HFF-Myc (cell line): ENCODE results near the gene SCP2.
"Not testable (repeated sequence)": the region's sequence is repeated elsewhere in the genome, so short reads cannot be mapped to it uniquely, and the experiment has no call there.

Experiments
- DNase-seq: peaks from one replicate; pipeline ENCODE4 v3.0.0-alpha.2; 2011; ENCODE audit warnings: low read depth; ENCODE audit errors: extremely low read depth
- H3K4me3 ChIP-seq: replicated peaks from 2 replicates; pipeline ENCODE4 v1.5.1; 2011; ENCODE audit warnings: low read depth, mild to moderate bottlenecking, control low read depth, low read length
- TF ChIP-seq, protein P1 (sequence below): IDR thresholded peaks from 2 replicates; pipeline ENCODE4 v1.5.1; 2012; ENCODE audit warnings: mild to moderate bottlenecking, low read depth, low read length, control low read depth; ENCODE audit errors: missing control alignments

Gene SCP2

DNA sequence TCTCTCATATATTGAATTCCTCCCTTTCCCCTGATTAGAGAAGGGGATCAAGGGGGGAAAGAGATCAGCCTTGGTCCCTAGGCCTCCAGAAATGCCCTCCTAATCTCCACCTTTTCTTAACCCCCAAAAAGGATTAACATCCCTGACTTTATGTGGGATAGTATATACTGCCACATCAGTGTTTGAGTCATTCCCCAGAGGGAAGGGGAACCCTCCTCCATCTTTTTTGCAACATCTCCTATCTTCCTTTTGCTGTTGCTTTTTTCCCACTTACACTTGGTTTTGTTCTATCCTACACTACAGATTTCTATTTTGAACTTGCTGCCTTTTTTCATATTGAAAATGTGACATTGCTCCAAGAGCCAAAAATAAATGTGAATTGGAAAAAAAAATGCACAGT is 69.6 kb downstream of the SCP2 start:
- DNase-seq = no peak
- no peak overlapping the region for H3K4me3 ChIP-seq

DNA sequence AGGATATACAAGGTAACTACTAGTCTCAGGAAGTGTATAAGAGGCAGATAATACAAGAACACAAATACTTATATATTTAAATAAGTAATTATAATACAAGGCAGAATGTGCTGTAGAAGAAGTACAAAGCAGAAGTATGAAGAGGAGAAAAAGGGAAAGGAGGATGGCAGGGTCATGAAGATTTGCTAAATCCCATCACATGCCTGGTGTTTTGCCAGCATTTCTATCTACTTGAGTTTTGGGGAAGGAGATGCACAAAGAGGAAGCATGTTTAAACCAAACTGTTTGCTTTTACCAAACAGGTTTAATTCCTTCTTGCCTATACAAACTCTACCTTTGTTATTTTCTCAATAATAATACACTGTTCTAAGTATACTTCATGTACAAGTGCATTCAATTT is 74.1 kb downstream of the SCP2 start:
- no peak for DNase-seq
- H3K4me3 ChIP-seq = no peak overlapping the region
- TF ChIP-seq, protein P1, sequence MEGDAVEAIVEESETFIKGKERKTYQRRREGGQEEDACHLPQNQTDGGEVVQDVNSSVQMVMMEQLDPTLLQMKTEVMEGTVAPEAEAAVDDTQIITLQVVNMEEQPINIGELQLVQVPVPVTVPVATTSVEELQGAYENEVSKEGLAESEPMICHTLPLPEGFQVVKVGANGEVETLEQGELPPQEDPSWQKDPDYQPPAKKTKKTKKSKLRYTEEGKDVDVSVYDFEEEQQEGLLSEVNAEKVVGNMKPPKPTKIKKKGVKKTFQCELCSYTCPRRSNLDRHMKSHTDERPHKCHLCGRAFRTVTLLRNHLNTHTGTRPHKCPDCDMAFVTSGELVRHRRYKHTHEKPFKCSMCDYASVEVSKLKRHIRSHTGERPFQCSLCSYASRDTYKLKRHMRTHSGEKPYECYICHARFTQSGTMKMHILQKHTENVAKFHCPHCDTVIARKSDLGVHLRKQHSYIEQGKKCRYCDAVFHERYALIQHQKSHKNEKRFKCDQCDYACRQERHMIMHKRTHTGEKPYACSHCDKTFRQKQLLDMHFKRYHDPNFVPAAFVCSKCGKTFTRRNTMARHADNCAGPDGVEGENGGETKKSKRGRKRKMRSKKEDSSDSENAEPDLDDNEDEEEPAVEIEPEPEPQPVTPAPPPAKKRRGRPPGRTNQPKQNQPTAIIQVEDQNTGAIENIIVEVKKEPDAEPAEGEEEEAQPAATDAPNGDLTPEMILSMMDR = no peak

More for the DNA sequence above, 69.6 kb downstream of the SCP2 start:
- TF ChIP-seq, protein P1 = no peak

DNA sequence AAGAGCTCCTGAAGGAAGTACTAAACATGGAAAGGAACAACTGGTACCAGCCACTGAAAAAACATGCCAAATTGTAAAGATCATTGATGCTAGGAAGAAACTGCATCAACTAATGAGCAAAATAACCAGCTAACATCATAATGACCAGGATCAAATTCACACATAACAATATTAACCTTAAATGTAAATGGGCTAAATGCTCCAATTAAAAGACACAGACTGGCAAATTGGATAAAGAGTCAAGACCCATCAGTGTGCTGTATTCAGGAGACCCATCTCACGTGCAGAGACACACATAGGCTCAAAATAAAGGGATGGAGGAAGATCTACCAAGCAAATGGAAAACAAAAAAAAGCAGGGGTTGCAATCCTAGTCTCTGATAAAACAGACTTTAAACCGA is 79.5 kb downstream of the SCP2 start:
- not testable (repeated sequence) for H3K4me3 ChIP-seq, DNase-seq

DNA sequence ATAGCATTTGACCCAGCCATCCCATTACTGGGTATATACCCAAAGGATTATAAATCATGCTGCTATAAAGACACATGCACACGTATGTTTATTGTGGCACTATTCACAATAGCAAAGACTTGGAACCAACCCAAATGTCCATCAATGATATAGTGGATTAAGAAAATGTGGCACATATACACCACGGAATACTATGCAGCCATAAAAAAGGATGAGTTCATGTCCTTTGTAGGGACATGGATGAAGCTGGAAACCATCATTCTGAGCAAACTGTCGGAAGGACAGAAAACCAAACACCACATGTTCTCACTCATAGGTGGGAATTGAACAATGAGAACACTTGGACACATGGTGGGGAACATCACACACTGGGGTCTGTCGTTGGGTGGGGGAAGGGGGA is 83.2 kb downstream of the SCP2 start:
- not testable (repeated sequence) for DNase-seq, H3K4me3 ChIP-seq

DNA sequence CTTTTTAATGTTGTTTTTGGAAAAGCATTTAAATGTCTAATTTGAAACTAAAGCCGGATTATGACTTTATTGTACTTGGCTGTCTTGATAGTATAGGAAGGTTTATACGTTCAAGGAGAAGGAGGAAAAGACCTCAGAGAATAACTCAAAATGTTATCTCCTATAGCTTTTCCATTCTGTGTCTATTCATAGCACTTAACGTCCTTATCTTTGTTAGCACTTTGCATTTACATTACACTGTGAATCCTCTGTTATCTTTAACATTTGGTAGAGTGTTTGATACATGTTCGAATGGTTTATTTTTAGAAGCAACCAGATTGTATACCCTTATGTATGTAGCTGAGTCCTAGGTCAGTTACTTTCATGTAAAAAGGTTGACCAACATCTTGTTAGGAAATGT is 84.1 kb downstream of the SCP2 start:
- no peak for DNase-seq
- TF ChIP-seq, protein P1 = no peak
- H3K4me3 ChIP-seq = no peak overlapping the region

DNA sequence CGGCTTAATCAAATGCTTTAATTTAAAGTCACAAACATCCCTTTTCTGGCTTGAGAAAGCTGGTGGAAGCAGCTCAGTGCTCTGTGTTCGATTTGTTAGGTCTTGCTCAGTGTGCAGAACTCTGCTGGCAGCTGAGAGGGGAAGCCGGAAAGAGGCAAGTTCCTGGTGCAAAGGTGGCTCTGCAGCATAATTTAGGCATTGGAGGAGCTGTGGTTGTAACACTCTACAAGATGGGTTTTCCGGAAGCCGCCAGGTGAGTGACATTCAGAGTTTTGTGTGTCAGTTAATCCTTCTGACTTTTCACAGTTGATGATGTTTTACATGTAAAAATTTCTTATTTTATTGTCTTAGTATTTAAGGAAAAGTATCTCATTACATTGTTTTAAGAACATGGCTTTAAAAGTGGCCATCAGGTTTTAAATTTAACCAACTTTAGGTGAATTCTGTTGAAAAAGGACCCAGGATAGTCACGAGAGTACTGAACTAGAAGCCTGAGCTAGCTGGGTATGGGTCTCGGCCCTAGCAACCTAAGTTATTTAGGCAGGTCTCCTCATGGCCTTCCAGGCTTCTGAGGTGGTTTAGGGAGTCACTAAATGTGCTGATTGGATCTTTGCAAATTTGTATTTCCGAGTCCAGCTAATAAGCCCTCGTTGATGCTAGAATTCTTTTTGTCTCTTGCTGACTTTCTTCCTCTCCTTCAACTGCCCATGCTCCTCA is 87.9 kb downstream of the SCP2 start:
- H3K4me3 ChIP-seq = peak overlapping the region; percentile 49
- peak; percentile 79 for DNase-seq
- TF ChIP-seq, protein P1 = no peak

DNA sequence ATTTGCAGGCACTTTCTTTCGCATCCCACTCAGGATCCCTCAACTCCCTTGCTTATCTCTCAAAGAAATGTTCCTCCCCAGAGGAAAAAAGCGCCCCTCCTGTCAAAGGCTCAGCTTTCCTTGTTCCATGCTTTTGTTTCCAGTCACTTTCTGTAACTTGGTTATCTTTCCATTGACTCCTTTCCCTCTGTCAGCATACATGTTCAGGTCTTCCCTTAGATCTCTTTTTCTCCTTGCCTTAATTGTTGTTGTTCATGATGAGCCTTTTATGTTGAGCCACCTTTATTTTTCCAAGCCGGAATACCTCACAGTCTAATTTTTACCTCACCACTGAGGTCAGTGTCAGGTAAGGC is 88.4 kb downstream of the SCP2 start:
- TF ChIP-seq, protein P1 = no peak
- DNase-seq = no peak
- peak overlapping the region; percentile 49 for H3K4me3 ChIP-seq

DNA sequence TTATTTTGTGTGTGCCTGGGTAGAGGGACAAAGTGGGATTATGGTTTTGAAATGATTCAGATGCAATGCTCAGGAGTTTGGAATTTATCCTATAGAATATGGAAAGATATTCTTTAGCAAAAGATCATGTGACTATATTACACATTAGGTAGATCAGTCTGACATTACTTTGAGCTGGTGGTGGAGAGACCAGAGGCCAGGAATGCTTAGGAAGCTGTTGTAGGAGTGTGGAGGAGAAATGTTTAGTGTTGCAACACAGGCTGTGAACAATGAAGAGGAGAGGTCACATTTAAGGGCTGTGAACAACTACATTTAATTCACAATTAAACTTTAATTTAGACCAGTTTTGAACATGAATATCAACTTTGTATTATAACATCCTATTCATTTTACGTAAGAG is 89.6 kb downstream of the SCP2 start:
- no peak for DNase-seq
- TF ChIP-seq, protein P1 = no peak
- H3K4me3 ChIP-seq = no peak overlapping the region
